Kidney tubule cell (primary cell): ENCODE data around the gene PCSK2.

Experiments used
- DNase-seq: peaks from one replicate; pipeline ENCODE4 v3.0.0-alpha.2; 2018; ENCODE audit warnings: low spot score

PCSK2 gene

GRCh38 chr20:17339000-17339399 is 112.2 kb downstream of the PCSK2 start:
- DNase-seq, result no peak

GRCh38 chr20:17343091-17343490 is 116.3 kb downstream of the PCSK2 start:
- DNase-seq, result no peak

- DNase-seq, result peak; percentile 29
These were observed 117.0 kb downstream of the PCSK2 start for GRCh38 chr20:17343656-17344452.

GRCh38 chr20:17344790-17345189 is 118.0 kb downstream of the PCSK2 start:
- DNase-seq, result no peak

- DNase-seq, result no peak
These were observed 118.5 kb downstream of the PCSK2 start for GRCh38 chr20:17345321-17345720.

GRCh38 chr20:17350321-17350720 is 123.5 kb downstream of the PCSK2 start:
- DNase-seq, result no peak

- DNase-seq, result no peak
These were observed 130.4 kb downstream of the PCSK2 start for GRCh38 chr20:17357238-17357637.

GRCh38 chr20:17358854-17359253 is 132.0 kb downstream of the PCSK2 start:
- DNase-seq, result no peak

GRCh38 chr20:17364681-17365080 is 137.8 kb downstream of the PCSK2 start:
- no peak for DNase-seq

GRCh38 chr20:17365831-17366230 is 139.0 kb downstream of the PCSK2 start:
- DNase-seq, result no peak

GRCh38 chr20:17369506-17369905 is 142.7 kb downstream of the PCSK2 start:
- no peak for DNase-seq

GRCh38 chr20:17372806-17373440 is 146.1 kb downstream of the PCSK2 start:
- DNase-seq, result no peak

- no peak for DNase-seq
These were observed 147.2 kb downstream of the PCSK2 start for GRCh38 chr20:17374086-17374485.

GRCh38 chr20:17376031-17376430 is 149.2 kb downstream of the PCSK2 start:
- DNase-seq, result no peak

- no peak for DNase-seq
These were observed 150.4 kb downstream of the PCSK2 start for GRCh38 chr20:17377231-17377630.

GRCh38 chr20:17379651-17380050 is 152.8 kb downstream of the PCSK2 start:
- no peak for DNase-seq

GRCh38 chr20:17380801-17381200 is 154.0 kb downstream of the PCSK2 start:
- no peak for DNase-seq

GRCh38 chr20:17381724-17382123 is 154.9 kb downstream of the PCSK2 start:
- DNase-seq, result peak; percentile 68

- no peak for DNase-seq
These were observed 159.0 kb downstream of the PCSK2 start for GRCh38 chr20:17385798-17386197.

GRCh38 chr20:17390655-17391054 is 163.8 kb downstream of the PCSK2 start:
- DNase-seq, result no peak

GRCh38 chr20:17391127-17391771 is 164.4 kb downstream of the PCSK2 start:
- DNase-seq, result no peak

- peak; percentile 81 for DNase-seq
These were observed 167.6 kb downstream of the PCSK2 start for GRCh38 chr20:17394411-17394810.

- no peak for DNase-seq
These were observed 168.9 kb downstream of the PCSK2 start for GRCh38 chr20:17395729-17396128.
